ENCODE results near the gene SP8.
"Not testable (repeated sequence)": the region's sequence is repeated elsewhere in the genome, so short reads cannot be mapped to it uniquely, and the experiment has no call there.

The SP8 gene

DNA sequence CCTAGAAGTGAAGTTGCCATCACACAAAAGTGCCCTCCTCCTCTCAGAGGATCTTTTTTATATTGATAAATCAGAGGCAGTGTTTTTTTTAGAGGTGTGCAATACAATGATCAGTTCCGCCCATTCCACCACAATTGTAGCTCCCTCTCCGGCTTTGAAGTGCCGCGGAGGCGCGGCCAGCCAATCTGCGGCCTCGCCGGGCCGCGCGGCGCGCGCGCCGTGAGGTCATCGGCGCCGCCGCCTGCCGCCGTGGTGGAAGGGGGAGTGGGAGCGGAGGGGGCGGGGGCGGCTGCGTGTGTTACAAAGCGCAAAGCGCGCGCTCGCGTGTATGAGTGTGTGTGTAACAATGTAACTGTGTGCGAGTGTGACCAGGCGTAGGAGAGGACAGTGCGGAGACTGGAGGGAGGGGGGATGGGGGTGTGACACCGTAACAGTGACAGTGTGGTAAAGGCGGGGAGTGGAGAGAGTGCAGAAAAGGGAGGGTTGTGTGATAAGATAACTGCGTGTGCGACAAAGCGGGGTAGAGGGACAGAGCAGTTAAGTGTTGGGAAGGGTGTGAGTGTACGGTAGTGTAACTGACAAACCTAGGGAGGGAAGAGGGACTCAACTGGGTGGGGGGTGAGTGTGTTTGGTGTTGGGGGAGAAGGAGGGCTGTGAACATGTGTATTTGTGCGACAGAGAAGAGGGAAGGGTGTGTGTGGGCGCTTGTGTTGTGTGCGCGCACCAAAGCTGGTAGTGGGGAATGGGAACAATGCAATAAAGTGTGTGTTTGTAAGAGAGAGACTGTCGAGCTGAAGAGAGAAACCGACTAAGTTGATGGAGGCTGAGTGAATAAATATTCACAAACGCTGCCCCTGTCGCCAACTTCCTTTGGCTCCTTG lies at the start of gene SP8:
Gene SP8, minus strand, starts transcription at position 108 of the 881 bp plus-strand sequence. Its CDS starts 88 bp downstream, at position 20.
- peak; percentile 21 for DNase-seq

DNA sequence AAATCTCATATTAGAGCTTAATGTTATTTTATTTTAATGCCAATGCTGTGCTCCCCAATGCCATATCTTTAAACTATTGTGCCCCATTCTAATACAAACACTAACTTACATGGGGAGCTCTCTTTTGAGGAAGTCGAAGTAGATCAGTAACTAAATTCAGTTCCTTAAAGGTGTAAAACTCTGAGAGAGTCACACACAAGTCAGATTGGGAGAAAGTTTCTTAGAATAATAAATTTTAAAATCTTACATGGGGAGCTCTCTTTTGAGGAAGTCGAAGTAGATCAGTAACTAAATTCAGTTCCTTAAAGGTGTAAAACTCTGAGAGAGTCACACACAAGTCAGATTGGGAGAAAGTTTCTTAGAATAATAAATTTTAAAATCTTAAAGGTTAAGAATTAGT lies 49.7 kb upstream of the SP8 start:
- not testable (repeated sequence) for DNase-seq

DNA sequence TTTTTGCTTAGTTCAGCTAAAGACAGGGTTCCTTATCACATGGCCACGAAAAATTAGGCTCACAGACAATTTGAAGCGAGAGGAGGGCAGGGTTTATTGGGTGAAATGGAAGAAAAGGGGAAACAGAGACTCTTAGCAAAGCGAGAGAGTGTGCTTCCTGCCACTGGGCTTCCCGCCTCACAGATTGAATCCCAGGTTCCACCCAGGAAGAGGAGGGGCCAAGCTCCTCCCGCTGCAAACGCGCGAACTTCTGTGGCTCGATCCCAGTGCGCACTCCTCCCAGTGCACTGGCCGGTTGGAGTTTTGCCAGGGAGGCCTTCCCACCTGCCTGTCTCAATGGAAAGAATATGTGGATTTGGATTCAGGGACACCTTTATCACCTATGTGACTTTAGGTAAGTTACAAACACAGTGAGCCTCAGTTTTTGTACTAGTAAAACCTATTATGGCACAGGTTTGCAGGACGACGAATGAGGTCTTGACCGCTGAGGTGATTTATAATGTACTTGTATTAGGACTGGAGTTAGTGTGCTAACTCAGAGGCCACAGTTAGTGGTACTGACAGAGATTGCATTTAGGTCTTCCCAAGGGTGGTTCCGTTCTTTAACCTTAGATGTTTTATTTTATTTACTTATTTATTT lies 48.5 kb upstream of the SP8 start:
- no peak for DNase-seq

DNA sequence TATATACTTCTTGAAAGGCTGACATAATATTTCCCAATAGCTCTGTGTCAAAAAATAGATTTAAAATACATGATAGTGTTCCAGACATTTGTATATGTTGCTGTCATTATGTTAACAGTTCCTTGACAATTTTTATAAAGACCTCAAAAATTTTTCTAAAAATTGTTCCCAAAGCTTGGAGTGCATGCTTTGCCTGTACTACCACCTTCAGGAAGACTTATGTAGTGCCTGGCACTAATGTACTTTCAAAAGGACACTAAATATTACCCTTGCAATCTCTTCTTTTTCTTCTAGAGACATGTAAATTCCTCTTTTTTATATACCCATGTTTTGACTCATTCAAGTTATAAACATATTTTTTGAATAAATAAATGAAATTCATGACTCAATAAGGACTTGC lies 48.0 kb upstream of the SP8 start:
- DNase-seq = no peak

DNA sequence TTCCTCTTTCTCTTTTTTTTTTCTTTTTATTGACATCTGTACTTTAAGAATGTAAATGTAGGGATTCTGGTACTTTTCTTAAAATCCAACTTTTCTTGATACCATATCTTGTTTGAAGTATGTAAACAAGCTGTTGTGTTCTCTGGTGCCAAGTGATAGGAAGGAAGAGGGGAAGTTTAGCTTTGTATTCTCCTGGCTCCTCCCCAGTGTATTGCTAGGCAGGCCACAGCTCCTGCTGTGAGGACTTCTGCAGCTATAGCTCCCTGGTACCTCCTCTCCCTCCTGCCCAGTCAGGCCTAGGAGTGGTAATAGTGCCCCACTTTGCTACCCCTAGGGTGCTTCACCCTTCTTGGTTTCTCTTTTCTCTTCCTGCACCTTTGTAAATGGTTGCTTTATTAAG lies 45.3 kb upstream of the SP8 start:
- no peak for DNase-seq

DNA sequence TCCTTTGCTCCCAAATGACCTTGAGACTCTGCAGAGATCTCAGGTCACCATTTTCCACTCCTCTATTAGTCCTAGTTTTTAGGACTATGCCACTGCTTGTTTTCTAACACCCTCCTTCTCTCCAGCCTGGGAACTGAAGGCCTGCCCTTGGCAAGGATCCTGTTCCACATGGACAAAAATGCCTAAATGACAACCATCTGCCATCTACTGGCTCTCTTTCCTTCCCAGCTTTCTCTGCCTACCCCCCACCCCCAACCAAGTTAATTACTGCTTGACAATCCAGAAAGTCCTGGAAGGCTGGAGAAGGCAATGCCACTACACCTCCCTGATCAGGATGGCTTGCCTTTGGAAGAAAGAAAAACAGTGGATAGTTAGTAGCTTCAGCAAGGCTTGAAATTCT lies 44.8 kb upstream of the SP8 start:
- DNase-seq = no peak

DNA sequence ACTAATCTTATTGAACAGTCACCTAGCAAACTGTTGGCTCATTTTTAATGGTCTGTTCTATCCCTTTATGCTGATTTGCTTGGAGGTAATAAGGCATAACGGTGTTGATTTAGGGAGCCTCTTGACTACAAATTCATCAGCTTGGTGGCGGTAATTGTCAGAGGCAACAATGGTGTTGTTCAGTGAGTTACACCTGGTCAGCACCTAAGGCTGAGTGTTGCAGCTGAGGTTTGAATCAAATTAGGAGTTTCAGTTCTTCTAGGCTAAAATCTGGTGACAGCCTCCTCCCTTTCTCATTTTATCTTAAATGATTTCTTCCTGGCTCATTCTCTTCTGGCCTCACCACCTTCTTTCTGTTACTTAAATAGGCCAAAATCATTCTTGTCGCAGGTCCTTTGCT lies 42.3 kb upstream of the SP8 start:
- DNase-seq = no peak

DNA sequence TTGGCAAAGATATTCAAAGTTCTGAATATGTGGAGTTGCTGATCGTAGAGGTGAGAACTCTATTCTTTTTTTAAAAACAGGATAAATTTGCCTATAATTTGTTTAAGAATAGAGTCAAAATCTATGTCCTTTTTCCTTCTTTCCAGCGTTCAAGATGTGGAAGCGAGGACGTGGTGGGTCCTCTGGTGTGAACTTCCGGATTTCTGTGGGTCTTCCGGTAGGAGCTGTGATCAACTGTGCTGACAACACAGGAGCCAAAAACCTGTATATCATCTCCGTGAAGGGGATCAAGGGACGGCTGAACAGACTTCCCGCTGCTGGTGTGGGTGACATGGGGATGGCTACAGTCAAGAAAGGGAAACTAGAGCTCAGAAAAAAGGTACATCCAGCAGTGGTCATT lies 40.5 kb upstream of the SP8 start:
- DNase-seq = no peak

DNA sequence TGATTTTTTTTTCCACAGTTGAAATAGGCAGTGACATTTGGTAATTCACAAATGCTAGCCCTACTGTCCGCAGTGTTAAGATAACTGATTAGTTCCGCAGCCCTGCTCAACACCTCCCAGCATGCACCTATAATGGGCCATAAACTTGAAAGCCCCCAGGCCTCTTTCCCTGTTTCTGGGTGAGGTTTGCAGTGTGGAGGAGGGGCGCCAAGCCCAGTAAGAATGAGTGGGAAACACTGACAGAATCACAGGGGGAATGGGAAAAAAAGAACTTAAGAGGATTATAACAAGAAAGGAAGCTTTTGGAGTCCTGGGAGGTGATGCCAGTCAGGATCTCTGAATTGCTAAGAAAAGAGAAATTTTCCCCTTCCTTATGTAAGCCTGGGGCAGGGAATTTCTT lies 39.6 kb upstream of the SP8 start:
- DNase-seq = no peak

DNA sequence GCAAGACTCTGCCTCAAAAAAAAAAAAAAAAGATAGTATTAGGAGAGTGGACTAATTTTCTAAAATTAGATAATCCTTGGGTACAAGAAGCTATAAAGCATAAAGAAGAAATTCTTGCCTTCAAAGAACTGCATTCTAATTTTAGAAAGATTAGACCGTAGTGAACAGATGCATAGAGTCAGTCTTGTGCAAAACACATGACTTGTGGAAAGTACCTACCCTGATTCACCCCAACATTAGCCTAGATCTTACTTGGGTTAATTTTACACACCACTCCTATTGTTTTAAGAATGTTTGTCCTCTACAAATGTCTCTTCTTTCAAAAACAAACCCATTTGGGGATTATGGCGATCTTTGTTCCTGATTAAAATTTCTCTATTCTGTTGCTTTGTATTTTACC lies 38.9 kb upstream of the SP8 start:
- DNase-seq = no peak

DNA sequence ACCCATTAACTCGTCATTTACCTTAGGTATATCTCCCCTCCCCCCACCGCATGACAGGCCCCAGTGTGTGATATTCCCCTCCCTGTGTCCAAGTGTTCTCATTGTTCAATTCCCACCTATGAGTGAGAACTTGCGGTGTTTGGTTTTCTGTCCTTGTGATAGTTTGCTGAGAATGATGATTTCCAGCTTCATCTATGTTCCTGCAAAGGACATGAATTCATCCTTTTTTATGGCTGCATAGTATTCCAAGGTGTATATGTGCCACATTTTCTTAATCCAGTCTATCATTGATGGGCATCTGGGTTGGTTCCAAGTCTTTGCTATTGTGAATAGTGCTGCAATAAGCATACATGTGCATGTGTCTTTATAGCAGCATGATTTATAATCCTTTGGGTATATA lies 34.7 kb upstream of the SP8 start:
- DNase-seq = not testable (repeated sequence)

DNA sequence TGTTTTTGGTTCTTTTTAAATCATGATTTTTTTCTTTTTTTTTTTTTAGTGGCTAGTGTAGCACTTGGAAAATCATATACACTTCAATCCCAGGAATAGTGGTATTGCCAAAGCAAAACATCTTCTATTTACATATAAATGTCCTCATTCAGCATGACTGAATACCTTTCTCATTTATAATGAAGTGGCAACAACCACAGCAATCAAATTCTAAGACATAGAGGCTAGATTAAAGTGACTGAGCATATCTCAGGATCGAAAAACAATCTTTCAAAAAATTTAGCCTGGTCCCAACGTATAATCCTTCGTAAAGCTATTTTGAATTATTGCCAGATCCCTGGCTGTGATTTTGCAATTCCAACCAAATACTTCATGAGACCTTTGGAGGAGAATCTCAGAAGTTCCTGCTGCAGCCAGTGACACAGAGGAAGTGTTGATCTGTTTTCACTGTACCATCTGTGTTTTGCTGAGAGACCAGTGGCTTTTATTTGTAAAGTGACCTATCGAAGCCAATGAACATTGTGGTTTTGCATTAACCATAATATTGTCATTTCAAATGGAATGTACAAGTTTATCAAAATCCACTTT lies 29.8 kb upstream of the SP8 start:
- no peak for DNase-seq

DNA sequence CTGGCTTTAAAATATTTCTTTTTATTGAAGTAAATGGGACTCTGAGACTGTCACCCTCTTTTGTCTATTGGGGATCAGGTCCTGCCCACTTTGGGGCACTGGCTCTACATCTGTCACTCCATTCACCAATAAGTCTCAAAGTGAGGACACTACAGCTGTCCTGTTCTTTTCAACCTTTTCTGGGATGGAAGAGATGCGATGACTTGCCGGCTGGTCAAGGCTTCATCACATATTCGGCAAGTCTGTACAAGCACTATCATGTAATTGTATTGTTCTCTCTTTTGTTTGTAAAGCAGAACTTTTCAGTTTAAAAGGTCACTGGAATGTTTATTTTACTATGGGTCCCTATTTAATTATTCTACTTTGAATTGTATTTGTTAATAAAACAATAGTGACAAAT lies 17.7 kb upstream of the SP8 start:
- DNase-seq = no peak

DNA sequence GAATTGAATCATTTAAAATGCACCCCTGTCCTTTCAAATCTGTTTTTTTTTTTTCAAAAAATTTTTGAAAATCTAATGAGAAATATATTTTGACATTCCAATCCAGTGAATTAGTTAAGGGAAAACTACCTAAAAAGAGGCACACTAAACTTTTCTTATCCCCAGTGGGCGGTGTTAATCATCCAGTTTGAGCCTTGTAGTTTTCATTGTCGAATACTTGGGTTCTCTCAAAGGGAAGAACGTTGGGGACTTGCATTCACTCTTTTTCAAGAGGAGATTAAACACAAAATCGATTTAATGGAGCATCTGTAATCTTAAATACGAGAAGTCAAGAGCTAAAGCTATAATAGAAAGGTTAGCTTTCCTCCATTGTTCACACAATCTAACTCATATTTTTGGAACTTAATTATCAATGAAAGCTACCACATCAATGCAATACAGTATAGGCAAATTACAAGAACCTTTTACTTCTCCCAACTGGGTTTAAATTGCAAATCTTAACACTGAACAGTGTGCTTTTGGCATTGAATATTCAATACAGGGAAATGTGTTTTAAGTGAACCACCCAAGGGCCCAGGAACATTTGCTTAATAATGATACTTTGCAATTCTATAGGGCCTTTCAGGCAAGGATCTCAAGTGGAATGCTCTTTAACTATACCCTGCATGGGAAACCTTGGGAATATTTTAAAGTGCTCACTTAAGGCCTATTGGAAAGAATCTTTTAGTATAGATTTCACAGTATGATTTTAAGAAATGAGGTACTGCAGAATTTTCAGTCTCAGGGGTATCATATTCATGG lies 13.1 kb upstream of the SP8 start:
- DNase-seq = no peak

DNA sequence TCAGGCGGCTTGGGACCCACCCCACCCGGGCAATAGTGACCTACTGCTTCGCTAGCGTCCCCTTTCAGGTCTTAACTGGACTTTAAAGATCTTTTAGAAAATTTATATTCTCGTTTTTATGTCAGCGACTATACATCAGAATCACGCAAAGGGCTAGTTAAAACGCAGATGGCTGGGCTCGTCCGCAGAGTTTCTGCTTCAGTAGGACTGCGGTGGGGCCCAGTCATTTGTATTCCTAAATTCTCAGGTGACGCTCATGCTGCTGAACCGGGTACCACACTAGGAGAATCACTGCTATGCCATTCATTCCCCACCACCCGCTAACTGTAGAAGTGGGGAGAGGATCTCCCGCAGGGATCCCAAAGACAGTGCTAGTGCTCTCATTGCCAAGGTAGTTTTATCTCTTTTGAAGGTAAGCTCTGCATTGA lies 12.0 kb upstream of the SP8 start:
- DNase-seq = no peak

DNA sequence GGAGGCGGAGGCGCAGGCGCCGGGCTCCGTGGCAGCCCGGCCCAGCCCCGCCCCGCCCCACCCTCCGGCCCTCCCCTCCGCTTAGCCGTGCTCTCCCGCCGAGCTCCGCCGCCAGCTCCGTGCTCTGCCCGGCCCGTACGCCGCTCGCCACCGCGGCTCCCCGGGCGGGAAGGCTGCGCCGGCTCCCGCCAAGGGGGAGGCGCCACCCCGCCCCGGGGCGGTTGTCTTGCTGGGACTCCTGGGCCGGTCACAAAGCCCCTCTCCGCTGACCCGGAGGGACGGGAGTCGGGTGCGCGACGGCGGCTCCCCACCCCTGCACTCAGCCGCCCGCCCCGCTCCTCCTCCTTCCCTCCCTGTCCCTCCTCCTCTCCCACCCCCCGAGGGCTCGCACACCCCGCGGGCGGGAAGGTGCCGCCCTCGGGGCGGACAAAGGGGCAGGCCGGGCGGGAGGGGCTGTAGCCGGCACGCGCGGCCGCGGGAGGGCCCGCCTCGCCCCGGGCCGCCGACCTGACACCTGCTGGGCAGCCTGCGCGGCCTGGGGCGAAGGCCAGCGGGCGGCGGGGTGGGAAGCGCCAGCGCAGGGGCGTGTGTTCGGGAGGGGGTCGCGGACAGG lies 11.5 kb upstream of the SP8 start:
- DNase-seq = no peak

DNA sequence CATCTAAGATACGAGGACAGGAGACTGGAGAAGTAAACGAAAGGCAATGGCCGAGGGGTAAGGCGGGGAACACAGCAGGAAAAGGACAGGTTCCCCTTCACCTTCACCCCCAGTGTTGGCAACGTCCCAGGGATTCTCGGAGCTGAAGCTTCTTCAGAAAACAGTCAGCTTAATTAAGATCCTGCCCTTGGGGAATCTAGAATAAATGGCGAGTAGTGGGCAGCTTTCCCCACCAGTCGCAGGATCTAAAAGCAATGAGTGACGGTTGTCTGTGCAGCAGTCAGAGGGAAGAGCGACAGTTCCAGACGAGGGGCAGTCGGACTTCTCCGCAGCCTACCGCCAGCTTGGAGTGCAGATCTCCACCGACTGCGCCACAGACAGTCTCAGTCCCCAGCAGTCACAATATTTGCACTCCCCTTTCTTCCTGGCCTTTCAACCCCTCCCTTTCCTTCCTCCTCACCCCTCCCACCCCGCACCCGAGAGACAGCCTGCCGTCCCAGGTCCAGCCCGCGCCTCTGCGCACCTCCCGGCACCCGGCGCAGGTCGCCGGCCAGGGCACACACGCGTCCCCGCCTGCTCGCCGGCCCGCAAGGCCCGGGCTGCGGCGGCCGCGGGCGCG lies 10.9 kb upstream of the SP8 start:
- no peak for DNase-seq

DNA sequence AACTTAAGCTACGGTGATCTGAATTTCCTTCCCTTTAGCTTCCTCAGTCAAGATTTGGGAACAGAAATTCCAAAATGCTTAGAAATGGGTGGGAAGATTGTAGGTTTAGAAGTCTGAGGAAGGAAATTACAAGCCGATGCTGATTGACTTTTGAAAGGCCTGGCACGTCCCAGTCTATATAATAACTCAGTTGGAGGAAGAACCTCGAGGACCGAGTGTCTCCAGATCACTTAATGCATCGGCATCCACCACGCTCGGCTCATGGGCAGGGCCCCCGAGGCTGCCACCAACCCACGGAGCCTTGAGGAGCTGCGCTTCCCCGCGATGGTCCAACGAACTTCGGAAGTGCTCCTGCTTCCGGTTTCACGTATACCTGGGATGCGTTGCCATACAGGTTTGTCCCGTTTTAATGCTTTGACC lies 10.4 kb upstream of the SP8 start:
- no peak for DNase-seq

DNA sequence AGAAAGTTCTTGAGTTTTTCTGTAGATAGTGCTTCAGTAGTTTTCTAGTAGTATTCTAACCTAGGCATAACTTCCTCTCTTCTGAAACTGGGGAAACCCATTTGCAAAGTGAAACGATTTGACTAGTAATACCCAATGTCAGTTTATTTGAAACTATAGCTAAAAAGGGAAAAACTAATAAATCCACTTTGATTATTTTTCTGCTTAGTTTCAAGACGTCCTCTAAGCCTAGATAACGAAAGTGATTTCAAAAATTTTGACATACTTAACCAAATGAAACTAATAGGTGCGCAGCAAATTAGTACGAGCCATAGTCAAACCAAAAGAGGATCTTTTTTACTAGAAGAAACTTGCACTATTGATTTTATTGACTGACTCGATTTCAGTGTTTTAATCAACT lies 9.8 kb upstream of the SP8 start:
- no peak for DNase-seq

DNA sequence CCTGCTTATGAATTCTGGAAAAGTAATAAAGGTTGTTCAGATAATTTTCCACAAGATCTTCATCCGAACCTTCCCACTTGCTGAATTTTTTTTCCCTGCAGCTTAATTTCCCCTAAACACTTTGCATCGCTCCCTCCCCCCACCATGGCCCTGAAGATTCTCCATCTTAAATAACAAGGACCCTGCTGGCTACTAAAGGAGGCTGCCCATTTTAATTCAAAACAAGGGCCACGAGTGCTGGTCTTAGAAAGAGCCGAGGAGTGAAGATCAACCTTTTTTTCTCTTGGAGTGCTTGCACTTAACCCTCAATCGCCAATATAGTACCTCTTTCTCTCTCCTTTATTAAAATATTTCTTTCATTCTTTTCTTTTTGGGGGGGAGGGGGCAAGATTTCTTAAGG lies 9.2 kb upstream of the SP8 start:
- no peak for DNase-seq

DNA sequence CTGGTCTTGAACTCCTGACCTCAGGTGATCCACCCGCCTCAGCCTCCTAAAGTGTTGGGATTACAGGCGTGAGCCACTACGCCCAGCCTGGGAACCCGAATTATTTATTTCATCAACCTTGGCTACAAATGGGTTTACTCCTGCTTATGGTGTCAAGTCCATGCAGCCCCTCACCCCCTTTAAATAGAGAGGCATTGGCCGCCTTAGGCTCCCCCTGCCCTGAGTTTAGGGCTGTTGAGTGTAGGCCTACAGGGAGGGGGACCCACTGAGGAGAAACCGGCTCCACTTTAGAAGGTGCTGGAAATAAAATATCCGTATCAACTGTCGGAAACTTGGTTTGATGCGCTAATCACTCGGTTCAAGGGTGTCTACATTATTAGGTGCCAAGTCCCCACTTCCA lies 8.7 kb upstream of the SP8 start:
- DNase-seq = no peak

DNA sequence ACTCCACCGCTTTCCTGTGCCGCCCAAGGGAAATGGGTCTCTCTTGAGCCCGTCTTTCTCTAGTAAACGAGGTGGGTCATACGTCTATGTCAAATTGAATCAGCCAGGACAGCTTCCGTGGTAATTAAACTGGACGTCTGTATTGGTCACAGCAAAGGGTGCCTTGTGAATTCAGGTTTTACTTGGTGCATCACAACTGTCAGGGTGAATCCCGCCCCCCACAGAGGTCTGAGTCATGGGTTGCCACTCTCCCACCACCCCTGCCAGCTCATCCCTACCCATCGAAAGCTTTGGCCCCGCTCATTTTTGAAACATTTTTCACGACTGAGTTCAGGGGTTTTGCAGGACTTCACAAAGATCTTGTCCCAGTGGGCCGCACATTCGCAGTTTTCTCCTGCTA lies 8.0 kb upstream of the SP8 start:
- no peak for DNase-seq
